CD4-positive, alpha-beta T cell treated with Interleukin-6 at 100 ng/mL for 8 hours (primary cell): ENCODE measurements around the gene IMPG1.

Experiments used
- DNase-seq: peaks from one replicate; pipeline ENCODE4 v3.0.0-alpha.2; 2020; ENCODE audit warnings: mixed read lengths, low spot score

IMPG1 gene

DNA sequence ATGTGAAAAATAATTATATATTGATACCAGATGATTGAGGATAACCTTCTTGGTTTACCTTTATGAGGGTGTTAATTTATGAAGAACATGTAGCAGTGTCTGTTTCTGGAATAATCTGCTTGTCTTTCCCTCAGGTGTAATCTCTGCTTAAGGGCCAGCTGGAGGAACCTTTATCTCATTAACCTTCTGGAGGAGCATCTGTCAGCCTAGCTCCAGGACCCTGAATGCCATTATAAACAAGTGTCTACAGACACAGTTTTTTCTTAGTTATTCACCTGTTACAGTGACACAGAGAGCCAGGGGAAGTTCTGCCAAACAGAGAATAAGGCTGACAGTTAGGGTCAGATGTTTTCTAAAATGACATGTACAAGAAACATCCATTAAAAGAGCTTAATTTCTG, at the start of gene IMPG1:
Gene IMPG1, minus strand, starts transcription at position 101 of the 400 bp plus-strand sequence. CDS start 174 bp downstream, outside the sequence.
- DNase-seq = no peak

DNA sequence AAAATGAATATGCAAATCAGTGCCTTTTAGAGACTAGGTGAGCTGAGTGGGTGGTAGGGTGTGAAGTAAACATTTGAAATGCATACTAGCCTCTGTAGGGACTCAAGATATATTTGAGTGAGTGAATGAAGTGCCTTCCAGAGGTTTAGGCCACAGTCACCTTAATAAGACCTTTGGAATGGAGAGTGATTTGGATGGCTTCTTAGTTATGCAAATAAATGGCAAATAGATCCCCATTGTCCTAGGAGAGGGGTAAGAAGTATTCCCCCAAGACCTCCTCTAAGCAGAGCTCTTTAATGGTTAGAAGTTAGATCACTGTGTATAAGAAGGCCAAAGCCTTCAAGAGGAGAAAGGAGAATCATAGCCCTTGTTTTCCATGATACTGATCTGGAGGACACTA, 47.8 kb upstream of the IMPG1 start:
- DNase-seq = no peak

DNA sequence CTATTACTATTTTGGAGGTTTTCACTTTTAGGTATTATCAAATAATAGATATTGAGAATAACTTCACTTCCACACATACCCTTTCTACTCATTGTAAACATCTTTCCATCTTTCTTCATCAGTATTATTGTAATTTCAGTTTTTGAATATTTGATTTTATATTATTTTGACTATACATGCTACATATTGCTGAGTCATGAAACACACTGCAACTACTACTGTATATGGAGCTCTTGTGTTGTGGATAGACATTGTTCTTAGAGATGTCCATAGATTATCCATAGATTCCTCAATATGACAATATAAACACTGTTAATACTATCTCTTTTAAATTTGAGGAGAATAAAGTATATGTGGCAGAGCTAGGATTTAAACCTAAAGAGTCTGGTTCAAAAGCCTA, 819 bp upstream of the IMPG1 start:
- no peak for DNase-seq

GRCh38 chr6:76057469-76057868, 15.0 kb downstream of the IMPG1 start:
- no peak for DNase-seq

DNA sequence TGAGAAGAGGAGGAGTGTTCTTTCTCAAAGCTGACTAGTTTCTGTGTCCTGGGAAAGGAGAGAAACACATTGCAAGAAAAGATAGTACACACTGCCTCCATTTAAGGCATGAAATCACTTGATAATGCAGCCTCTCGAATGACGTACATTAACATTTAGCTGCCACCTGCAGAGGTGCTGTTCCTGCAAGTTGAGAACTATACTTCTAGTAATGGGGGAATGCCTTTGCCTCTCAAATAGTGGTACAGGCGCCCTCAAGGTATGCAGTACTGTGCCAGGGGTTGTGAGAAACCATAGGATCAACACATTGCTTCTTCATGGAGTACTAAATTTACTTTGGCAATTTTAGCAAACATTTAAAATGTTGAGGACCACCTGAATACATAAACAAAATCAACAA, 20.1 kb downstream of the IMPG1 start:
- no peak for DNase-seq

GRCh38 chr6:76043690-76044089, 28.8 kb downstream of the IMPG1 start:
- no peak for DNase-seq

DNA sequence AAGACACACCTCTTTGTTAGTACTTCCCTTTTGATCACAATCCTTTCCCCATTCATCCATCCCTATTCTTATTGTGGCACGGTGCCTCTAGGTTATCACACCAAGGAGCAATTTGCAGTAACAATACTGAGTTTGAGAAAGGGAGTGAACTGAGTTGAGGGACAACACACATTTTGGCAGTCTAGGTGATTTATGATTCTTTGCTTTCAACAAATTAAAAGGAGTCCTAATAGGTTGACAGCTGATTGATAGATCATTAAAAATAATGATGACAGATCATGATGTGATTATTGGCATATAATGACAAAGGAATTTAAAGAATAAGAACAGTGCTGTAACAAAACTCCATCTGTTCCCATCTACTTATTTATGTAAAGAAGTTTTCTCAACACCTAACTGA, 36.7 kb downstream of the IMPG1 start:
- DNase-seq = no peak

- DNase-seq = no peak
Observed at GRCh38 chr6:76026101-76026500, 46.4 kb downstream of the IMPG1 start.

DNA sequence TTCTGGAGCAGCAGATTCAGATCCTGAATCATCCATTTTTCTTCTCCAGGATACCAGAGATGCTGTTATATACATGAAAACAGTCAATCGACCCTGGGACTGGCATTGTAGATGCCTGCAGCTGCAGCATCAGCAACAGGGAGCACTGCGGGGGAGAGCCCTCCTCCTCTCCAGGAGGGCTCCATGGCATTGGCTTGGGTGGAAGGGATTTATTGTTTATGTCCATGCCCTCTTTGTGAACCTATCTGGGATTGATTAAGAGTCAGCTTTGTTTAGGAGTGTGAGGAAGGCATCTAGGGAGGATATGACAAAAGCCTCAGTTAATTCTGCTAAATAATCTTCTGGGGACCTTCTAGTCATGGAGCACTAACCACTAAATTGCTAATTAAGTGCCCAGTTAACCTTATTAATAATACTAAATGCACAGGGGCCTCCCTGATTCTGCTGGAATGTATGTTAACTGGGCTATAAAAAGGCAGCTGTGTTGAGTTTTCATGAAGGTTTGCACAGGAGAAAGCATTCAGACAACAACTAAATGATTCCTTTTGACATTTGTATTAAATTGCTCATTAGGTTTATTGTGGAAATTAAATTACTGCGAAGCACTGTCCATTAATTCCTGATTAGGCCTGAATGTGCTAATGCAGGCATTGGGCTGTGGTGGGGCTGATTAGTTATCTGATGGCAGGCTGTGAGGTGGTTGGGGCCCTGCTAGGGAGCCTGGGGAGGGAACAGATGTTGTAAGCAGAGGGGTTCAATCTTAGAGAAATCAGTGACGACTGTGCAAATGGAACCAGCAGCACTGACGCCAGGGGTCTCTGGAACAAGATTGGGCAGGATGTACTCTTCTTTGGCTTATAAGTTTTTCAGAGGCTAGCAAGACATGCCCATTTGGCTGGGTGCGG, 57.6 kb downstream of the IMPG1 start:
- no peak for DNase-seq

GRCh38 chr6:76004202-76004601, 68.3 kb downstream of the IMPG1 start:
- no peak for DNase-seq

DNA sequence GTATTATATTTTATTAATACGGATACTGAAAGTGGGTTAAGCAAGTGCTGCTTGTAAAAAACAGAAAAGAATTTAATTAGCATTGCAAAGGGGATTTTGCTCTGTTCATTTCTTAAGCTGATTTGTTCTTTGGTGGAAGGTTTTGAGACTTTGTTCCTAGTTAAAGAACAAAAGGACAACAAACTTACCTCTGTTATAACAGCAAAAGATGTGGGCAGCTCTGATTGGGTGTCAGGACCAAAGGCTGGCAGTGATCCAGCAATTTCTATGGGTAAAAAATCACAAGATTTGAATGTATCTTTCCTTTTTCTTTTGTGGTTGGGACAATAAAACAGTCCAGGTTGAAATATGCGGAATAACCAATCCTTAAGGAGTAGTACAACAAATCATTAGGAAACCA, 68.8 kb downstream of the IMPG1 start:
- no peak for DNase-seq

DNA sequence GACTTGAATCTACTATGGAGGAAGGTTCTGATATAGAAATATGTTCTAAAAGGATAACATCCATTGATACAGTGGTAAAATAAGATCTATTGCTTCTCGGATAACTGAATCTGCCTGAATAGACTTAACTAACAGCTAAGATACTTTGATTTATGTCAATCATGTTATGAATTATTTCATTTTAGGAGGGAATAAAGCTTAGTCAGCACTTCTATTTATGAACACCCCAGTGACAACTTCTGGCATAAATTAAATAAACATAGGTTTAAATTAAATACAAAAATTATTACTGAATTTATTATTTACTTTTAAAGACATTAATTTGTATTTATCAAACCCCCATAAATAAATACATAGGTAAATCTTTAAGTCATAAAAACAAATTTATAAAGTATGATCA, 69.3 kb downstream of the IMPG1 start:
- DNase-seq = no peak

- DNase-seq = no peak
Observed at GRCh38 chr6:76000629-76001028, 71.8 kb downstream of the IMPG1 start.

GRCh38 chr6:75997696-75998095, 74.8 kb downstream of the IMPG1 start:
- DNase-seq = no peak

- DNase-seq = no peak
Observed at GRCh38 chr6:75993236-75994162, 79.0 kb downstream of the IMPG1 start.

GRCh38 chr6:75991941-75992340, 80.5 kb downstream of the IMPG1 start:
- no peak for DNase-seq

DNA sequence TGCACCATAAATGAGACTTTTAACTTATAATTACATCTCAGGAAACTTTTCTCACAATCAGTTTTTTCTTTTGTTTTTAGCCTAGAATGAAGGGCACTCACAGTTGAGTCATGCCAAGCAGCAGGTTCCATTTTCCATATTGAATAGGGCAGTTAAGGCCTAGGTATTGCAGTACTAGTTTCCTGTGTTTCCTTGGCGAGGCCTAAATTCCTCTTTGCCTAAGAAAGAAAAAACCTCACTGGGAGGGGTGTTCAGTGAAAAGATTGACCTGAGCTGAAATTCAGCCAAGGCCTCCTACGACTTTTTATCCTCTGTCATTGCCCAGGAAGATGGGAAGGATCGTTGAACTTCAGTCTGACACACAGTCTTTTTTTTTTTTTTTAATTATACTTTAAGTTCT, 85.5 kb downstream of the IMPG1 start:
- DNase-seq = no peak

- DNase-seq = no peak
Observed at GRCh38 chr6:75975904-75976303, 96.6 kb downstream of the IMPG1 start.

DNA sequence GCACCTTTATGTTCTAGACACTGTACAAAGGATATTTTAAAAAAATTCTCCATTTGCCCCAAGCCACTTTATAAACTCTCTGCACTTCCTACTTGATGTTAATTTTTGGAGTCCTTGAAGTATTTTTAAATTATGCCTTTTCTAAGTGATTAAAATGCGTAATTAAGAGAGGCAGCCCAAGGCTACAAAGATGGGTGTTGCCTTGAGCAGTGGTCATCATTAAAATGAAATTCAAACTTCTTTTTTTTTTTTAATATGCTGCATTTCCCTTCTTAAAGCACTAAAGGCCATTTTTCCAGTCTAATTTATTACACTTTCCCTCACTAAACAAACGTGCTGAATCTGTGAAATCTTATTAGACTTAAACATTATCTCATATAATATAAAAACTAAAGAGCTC, 102.4 kb downstream of the IMPG1 start:
- DNase-seq = no peak

GRCh38 chr6:75968143-75968542, 104.3 kb downstream of the IMPG1 start:
- DNase-seq = no peak

- no peak for DNase-seq
Observed at GRCh38 chr6:75963569-75963968, 108.9 kb downstream of the IMPG1 start.

- DNase-seq = no peak
Observed at GRCh38 chr6:75952128-75952527, 120.3 kb downstream of the IMPG1 start.

DNA sequence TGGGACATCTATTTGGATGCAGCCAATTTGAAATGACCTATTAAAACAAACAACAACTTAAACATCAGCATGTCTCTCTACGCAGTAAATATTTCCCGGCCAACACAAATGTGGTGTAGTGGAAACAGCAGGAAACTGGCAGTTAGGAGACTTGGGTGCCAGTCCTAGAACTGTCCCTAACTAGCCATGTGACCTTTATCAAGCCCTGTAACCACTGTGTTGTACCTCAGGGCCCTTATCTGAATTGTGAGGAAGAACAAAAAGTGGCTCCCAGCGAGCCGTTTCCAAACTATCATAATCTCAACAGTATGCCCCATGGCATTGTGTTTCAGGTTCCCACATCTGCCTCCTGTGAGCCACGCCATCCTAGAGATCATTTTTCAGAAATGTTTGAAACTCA, 124.5 kb downstream of the IMPG1 start:
- no peak for DNase-seq
